A549 (cell line): ENCODE data around the gene CCND1. TPM values are rescaled to one million over a fixed set of nuclear protein-coding genes. Genes with fewer than 3 reads are reported as not detected.

ENCODE experiments used
- ATAC-seq, 2 experiments: fragments of 200-7000 bp in 1 of 2; fragments of >200 bp in 1 of 2; cut with Nextera tagmentation in 1 of 2; cut with Tn5 transposase in 1 of 2; 3 replicates each; pipeline versions ENCODE4 v1.8.0 to v1.9.1; 2018 to 2020; ENCODE audit warnings: mild to moderate bottlenecking in 1 of 2, moderate library complexity in 1 of 2
- CTCF ChIA-PET: fragments of 300-600 bp; sonication (Branson Sonifier 250); formaldehyde crosslinking; extraction: SDS; loops from one replicate; lab custom pipeline; 2021; ENCODE audit warnings: antibody characterized with exemption, inconsistent platforms; lab: Yijun Ruan, JAX
- POLR2A ChIA-PET: fragments of 350-600 bp; formaldehyde crosslinking; extraction: SDS; loops from one replicate; lab custom pipeline; 2021; ENCODE audit warnings: antibody characterized with exemption, inconsistent platforms; lab: Yijun Ruan, JAX
- DNase-seq, 2 experiments: peaks; one replicate each; pipeline versions ENCODE4 v3.0.0 to v3.0.0-alpha.2; 2011 to 2016; ENCODE audit warnings: low read depth in 1 of 2, low spot score in 1 of 2
- FAIRE-seq: peaks from 2 replicates; lab custom pipeline; 2011; peaks lifted over from hg19 to GRCh38; lab: Jason Lieb, UNC
- H3K27ac ChIP-seq, 2 experiments: fragments of >200 bp; sonication (Bioruptor Twin); formaldehyde crosslinking; 3 replicates each; pipeline ENCODE4 v1.5.1; 2016 to 2017
- H3K4me1 ChIP-seq: fragments of >200 bp; sonication (Bioruptor Twin); formaldehyde crosslinking; 3 replicates; pipeline ENCODE4 v1.6.1; 2016
- H3K4me2 ChIP-seq: fragments of >200 bp; sonication (Bioruptor Twin); formaldehyde crosslinking; 3 replicates; pipeline ENCODE4 v1.6.1; 2016
- H3K4me3 ChIP-seq: fragments of >200 bp; sonication (Bioruptor Twin); formaldehyde crosslinking; 3 replicates; pipeline ENCODE4 v1.5.1; 2016
- H3K9me3 ChIP-seq: fragments of >200 bp; sonication (Bioruptor Twin); formaldehyde crosslinking; 3 replicates; pipeline ENCODE4 v1.6.1; 2016
- CBX8 ChIP-seq: fragments of 200-600 bp; sonication (generic); IDR thresholded peaks from 2 replicates; pipeline ENCODE4 v1.6.1; 2016
- CHD2 ChIP-seq: fragments of 150-350 bp; IDR thresholded peaks from 2 replicates; pipeline ENCODE4 v1.6.1; 2014; ENCODE audit warnings: low read length; ENCODE audit not compliant: partially characterized antibody
- CHD4 ChIP-seq: fragments of 200-600 bp; sonication (generic); IDR thresholded peaks from 2 replicates; pipeline ENCODE4 v1.6.1; 2016; ENCODE audit warnings: antibody characterized with exemption, mild to moderate bottlenecking, borderline replicate concordance
- EHF ChIP-seq: fragments of 250-450 bp; sonication (Bioruptor Pico); IDR thresholded peaks from 2 replicates; pipeline ENCODE4 v1.5.0; 2020; ENCODE audit warnings: mild to moderate bottlenecking
- EHMT2 ChIP-seq: fragments of 200-600 bp; sonication (generic); IDR thresholded peaks from 2 replicates; pipeline ENCODE4 v1.6.1; 2016; ENCODE audit warnings: antibody characterized with exemption, low read depth, mild to moderate bottlenecking, moderate library complexity
- ESRRA ChIP-seq: fragments of 150-350 bp; IDR thresholded peaks from 2 replicates; pipeline ENCODE4 v1.6.1; 2014; ENCODE audit warnings: mild to moderate bottlenecking, low read length, borderline replicate concordance
- GATA3 ChIP-seq: IDR thresholded peaks from 2 replicates; pipeline ENCODE4 v1.6.1; 2012; ENCODE audit warnings: borderline replicate concordance
- HEYL ChIP-seq: fragments of 250-450 bp; sonication (Bioruptor Pico); IDR thresholded peaks from 2 replicates; pipeline ENCODE4 v1.8.0; 2021; ENCODE audit warnings: mild to moderate bottlenecking, moderate library complexity
- HOXA7 ChIP-seq: fragments of 250-450 bp; sonication (Bioruptor Pico); IDR thresholded peaks from 2 replicates; pipeline ENCODE4 v1.5.0; 2020; ENCODE audit warnings: mild to moderate bottlenecking, moderate library complexity
- KDM5A ChIP-seq: fragments of 200-600 bp; sonication (generic); IDR thresholded peaks from 2 replicates; pipeline ENCODE4 v1.6.1; 2016; ENCODE audit warnings: antibody characterized with exemption, mild to moderate bottlenecking
- NR3C1 ChIP-seq: fragments of >200 bp; sonication (Bioruptor Twin); formaldehyde crosslinking; IDR thresholded peaks from 3 replicates; pipeline ENCODE4 v1.6.1; 2017
- PBX3 ChIP-seq: IDR thresholded peaks from 2 replicates; pipeline ENCODE4 v1.6.1; 2012
- POLR2AphosphoS2 ChIP-seq: conservative IDR thresholded peaks from 2 replicates; pipeline ENCODE4 v1.6.1; 2012; ENCODE audit warnings: low read length, improper control_type of control experiment, inconsistent platforms
- RARB ChIP-seq: fragments of 250-450 bp; sonication (Bioruptor Pico); IDR thresholded peaks from 2 replicates; pipeline ENCODE4 v1.8.0; 2021; ENCODE audit warnings: mild to moderate bottlenecking, moderate library complexity
- REST ChIP-seq: fragments of 200-600 bp; sonication (generic); IDR thresholded peaks from 2 replicates; pipeline ENCODE4 v1.6.1; 2016; ENCODE audit warnings: antibody characterized with exemption, mild to moderate bottlenecking, moderate library complexity
- RNF2 ChIP-seq: fragments of 200-600 bp; sonication (generic); IDR thresholded peaks from 2 replicates; pipeline ENCODE4 v1.6.1; 2016; ENCODE audit warnings: low read depth, mild to moderate bottlenecking, antibody characterized with exemption, moderate library complexity, borderline replicate concordance
- USF2 ChIP-seq: fragments of 450-650 bp; IDR thresholded peaks from 2 replicates; pipeline ENCODE4 v1.6.1; 2014; ENCODE audit warnings: antibody characterized with exemption
- ZNF302 ChIP-seq: fragments of 250-450 bp; sonication (Bioruptor Pico); IDR thresholded peaks from 2 replicates; pipeline ENCODE4 v1.9.0; 2021; ENCODE audit warnings: inconsistent platforms, mild to moderate bottlenecking, moderate library complexity
- WGBS: methylation state at CpG from one replicate; pipeline ENCODE4 v1.1.6; 2017; ENCODE audit errors: missing lambda C conversion rate; 5-methylcytosine and 5-hydroxymethylcytosine counted together
- polyA plus RNA-seq, 4 experiments: library from polyadenylated mRNA; depleted of rRNA in 3 of 4; stranded (reverse); fragments of >200 nt; fragmentation: RNase III in 1 of 4; extraction: RNeasy Plus Mini Kit Qiagen cat#74134 plus additional on column Dnase treatment in 1 of 4; gene quantifications; 2 replicates in 3 of 4; 3 replicates in 1 of 4; pipeline ENCODE4 v1.2.3, GENCODE V29; 2011 to 2017
- TF ChIP-seq, protein P1 (sequence below): fragments of >200 bp; sonication (Bioruptor Twin); formaldehyde crosslinking; IDR thresholded peaks from 3 replicates; pipeline ENCODE4 v1.6.1; 2016
- TF ChIP-seq, protein P2 (sequence below): fragments of 250-450 bp; sonication (Bioruptor Pico); IDR thresholded peaks from 2 replicates; pipeline ENCODE4 v1.5.0; 2020; ENCODE audit warnings: low read depth, mild to moderate bottlenecking, moderate library complexity
- TF ChIP-seq, protein P3 (sequence below): fragments of 250-450 bp; sonication (Bioruptor Pico); IDR thresholded peaks from 2 replicates; pipeline ENCODE4 v1.5.0; 2021; ENCODE audit warnings: mild to moderate bottlenecking, moderate library complexity, borderline replicate concordance

The CCND1 gene
- polyA plus RNA-seq, 2 of the 4 experiments (the other 2 are of a cell fraction) = 131 to 136 TPM

DNA sequence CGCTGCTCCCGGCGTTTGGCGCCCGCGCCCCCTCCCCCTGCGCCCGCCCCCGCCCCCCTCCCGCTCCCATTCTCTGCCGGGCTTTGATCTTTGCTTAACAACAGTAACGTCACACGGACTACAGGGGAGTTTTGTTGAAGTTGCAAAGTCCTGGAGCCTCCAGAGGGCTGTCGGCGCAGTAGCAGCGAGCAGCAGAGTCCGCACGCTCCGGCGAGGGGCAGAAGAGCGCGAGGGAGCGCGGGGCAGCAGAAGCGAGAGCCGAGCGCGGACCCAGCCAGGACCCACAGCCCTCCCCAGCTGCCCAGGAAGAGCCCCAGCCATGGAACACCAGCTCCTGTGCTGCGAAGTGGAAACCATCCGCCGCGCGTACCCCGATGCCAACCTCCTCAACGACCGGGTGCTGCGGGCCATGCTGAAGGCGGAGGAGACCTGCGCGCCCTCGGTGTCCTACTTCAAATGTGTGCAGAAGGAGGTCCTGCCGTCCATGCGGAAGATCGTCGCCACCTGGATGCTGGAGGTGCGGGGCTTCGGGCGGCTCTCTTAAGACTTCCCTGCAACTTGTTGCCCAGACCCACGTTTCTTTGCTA lies at the start of gene CCND1 (continued):
- TF ChIP-seq REST (no peak; the same call in 1 of the 2 replicates), GATA3 (peak; percentile 56)

GRCh38 chr11:69592986-69593650 lies 47.8 kb upstream of the CCND1 start:
- WGBS = 92% methylated on average over 31 of the region's 31 CpGs
- no peaks in the 10 kb centered on the region for H3K9me3 ChIP-seq
- ATAC-seq (no peak), FAIRE-seq (no peak)
- H3K4me2 ChIP-seq = no peak overlapping the region
- peaks cover 3% of the 10 kb centered on the region for H3K4me1 ChIP-seq
- no peak overlapping the region for H3K4me3 ChIP-seq
- TF ChIP-seq HEYL (no peak), NR3C1 (no peak), KDM5A (no peak), POLR2AphosphoS2 (no peak)
- TF ChIP-seq, all 56 proteins: peak for 0
- POLR2A ChIA-PET = no interaction called here
- CTCF ChIA-PET = no interaction called here
- DNase-seq = no peak
- H3K27ac ChIP-seq = no peak overlapping the region

- H3K27ac ChIP-seq = no peak overlapping the region
- DNase-seq (peak; percentile 10 to 25), FAIRE-seq (no peak), ATAC-seq (peak; percentile 32 to 68; a peak in 3 of 6 replicates)
- no peaks in the 10 kb centered on the region for H3K4me1 ChIP-seq
- no peaks in the 10 kb centered on the region for H3K9me3 ChIP-seq
- CTCF ChIA-PET = no interaction called here
- H3K4me2 ChIP-seq = no peak overlapping the region
- TF ChIP-seq EHMT2 (no peak), HOXA7 (CRISPR knock-in tag) (no peak), USF2 (peak; percentile 52), EHF (CRISPR knock-in tag) (no peak)
- TF ChIP-seq, protein P1, sequence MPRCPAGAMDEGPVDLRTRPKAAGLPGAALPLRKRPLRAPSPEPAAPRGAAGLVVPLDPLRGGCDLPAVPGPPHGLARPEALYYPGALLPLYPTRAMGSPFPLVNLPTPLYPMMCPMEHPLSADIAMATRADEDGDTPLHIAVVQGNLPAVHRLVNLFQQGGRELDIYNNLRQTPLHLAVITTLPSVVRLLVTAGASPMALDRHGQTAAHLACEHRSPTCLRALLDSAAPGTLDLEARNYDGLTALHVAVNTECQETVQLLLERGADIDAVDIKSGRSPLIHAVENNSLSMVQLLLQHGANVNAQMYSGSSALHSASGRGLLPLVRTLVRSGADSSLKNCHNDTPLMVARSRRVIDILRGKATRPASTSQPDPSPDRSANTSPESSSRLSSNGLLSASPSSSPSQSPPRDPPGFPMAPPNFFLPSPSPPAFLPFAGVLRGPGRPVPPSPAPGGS = no peak
- no peak overlapping the region for H3K4me3 ChIP-seq
- POLR2A ChIA-PET = no interaction called here
- 75% methylated on average over 5 of the region's 6 CpGs for WGBS
Observed at GRCh38 chr11:69593851-69594250, 47.1 kb upstream of the CCND1 start.

GRCh38 chr11:69594481-69594880 lies 46.5 kb upstream of the CCND1 start:
- ATAC-seq (no peak), DNase-seq (no peak), FAIRE-seq (no peak)
- H3K4me3 ChIP-seq = no peak overlapping the region
- H3K27ac ChIP-seq = no peak overlapping the region
- 77% methylated on average over 10 of the region's 11 CpGs for WGBS
- no peaks in the 10 kb centered on the region for H3K4me1 ChIP-seq
- no peak overlapping the region for H3K4me2 ChIP-seq
- ChIA-PET POLR2A (no interaction called here), CTCF (no interaction called here)
- H3K9me3 ChIP-seq = no peaks in the 10 kb centered on the region
- TF ChIP-seq CHD2 = no peak
- TF ChIP-seq ESRRA = no peak
- TF ChIP-seq, protein P2, sequence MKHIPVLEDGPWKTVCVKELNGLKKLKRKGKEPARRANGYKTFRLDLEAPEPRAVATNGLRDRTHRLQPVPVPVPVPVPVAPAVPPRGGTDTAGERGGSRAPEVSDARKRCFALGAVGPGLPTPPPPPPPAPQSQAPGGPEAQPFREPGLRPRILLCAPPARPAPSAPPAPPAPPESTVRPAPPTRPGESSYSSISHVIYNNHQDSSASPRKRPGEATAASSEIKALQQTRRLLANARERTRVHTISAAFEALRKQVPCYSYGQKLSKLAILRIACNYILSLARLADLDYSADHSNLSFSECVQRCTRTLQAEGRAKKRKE = no peak
- no peak for TF ChIP-seq CBX8
- no peak for TF ChIP-seq RARB (CRISPR knock-in tag)
- TF ChIP-seq, protein P3, sequence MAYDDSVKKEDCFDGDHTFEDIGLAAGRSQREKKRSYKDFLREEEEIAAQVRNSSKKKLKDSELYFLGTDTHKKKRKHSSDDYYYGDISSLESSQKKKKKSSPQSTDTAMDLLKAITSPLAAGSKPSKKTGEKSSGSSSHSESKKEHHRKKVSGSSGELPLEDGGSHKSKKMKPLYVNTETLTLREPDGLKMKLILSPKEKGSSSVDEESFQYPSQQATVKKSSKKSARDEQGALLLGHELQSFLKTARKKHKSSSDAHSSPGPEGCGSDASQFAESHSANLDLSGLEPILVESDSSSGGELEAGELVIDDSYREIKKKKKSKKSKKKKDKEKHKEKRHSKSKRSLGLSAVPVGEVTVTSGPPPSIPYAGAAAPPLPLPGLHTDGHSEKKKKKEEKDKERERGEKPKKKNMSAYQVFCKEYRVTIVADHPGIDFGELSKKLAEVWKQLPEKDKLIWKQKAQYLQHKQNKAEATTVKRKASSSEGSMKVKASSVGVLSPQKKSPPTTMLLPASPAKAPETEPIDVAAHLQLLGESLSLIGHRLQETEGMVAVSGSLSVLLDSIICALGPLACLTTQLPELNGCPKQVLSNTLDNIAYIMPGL (CRISPR knock-in tag) = no peak
- TF ChIP-seq CHD4 = no peak
- no peak for TF ChIP-seq ZNF302 (CRISPR knock-in tag)
- TF ChIP-seq RNF2 = no peak
- no peak for TF ChIP-seq PBX3
